MM.1S (cell line): ENCODE measurements around the gene CABCOCO1.

Source experiments
- EZH2 ChIP-seq: fragments of 300-600 bp; sonication (generic); optimal IDR thresholded peaks from 2 replicates; pipeline ENCODE3; 2017; ENCODE audit warnings: low read depth, mild to moderate bottlenecking, antibody characterized with exemption, low read length, mixed read lengths
- TF ChIP-seq, protein P1 (sequence below): fragments of 300-600 bp; sonication (generic); IDR thresholded peaks from 2 replicates; pipeline ENCODE4 v1.5.1; 2016; ENCODE audit warnings: antibody characterized with exemption, low read length, mixed read lengths

GRCh38 chr10:61628151-61628874 lies 34.4 kb upstream of the CABCOCO1 start:
- TF ChIP-seq EZH2, result no peak
- TF ChIP-seq, protein P1, sequence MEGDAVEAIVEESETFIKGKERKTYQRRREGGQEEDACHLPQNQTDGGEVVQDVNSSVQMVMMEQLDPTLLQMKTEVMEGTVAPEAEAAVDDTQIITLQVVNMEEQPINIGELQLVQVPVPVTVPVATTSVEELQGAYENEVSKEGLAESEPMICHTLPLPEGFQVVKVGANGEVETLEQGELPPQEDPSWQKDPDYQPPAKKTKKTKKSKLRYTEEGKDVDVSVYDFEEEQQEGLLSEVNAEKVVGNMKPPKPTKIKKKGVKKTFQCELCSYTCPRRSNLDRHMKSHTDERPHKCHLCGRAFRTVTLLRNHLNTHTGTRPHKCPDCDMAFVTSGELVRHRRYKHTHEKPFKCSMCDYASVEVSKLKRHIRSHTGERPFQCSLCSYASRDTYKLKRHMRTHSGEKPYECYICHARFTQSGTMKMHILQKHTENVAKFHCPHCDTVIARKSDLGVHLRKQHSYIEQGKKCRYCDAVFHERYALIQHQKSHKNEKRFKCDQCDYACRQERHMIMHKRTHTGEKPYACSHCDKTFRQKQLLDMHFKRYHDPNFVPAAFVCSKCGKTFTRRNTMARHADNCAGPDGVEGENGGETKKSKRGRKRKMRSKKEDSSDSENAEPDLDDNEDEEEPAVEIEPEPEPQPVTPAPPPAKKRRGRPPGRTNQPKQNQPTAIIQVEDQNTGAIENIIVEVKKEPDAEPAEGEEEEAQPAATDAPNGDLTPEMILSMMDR, result no peak
